Measurements from ENCODE around the gene PLCL1. TPM values are rescaled to one million over a fixed set of nuclear protein-coding genes. Genes with fewer than 3 reads are reported as not detected.

PLCL1 gene
- total RNA-seq, 6 donors from 2014 or later = 5.3 to 17.0 (median 8.1) TPM

- Histone ChIP-seq H3K36me3 (no peaks in the 10 kb centered on the region), H3K9me3 (no peaks in the 10 kb centered on the region), H3K27ac (no peak overlapping the region), H3K27me3 (no peaks in the 10 kb centered on the region), H3K4me1 (peaks cover 0 to 9% (median 0%) of the 10 kb centered on the region in 4 donors), H3K4me3 (no peak overlapping the region)
- no peak for TF ChIP-seq EP300 (IDR thresholded peaks at IDR 0.05)
- no peak for TF ChIP-seq POLR2A (IDR thresholded peaks at IDR 0.05)
- ATAC-seq (ENCODE audit: low FRiP score in 2 of 2) = no peak
- DNase-seq = no peak
- 83 to 87% methylated on average over 3 of the region's 3 CpGs for WGBS, 2 donors
Observed at GRCh38 chr2:197958592-197959150, 154.3 kb downstream of the PLCL1 start.

GRCh38 chr2:197959383-197959782, 155.0 kb downstream of the PLCL1 start:
- 96 to 100% methylated on average over 1 of the region's 1 CpG for WGBS, 2 donors
- no peak overlapping the region for H3K27ac ChIP-seq

GRCh38 chr2:197960786-197961185, 156.4 kb downstream of the PLCL1 start:
- no peak for ATAC-seq (ENCODE audit: low FRiP score in 2 of 2)
- 65 to 71% methylated on average over 2 of the region's 2 CpGs for WGBS, 2 donors
- no peak for TF ChIP-seq CTCF (IDR thresholded peaks at IDR 0.05)
- no peak for TF ChIP-seq POLR2A (IDR thresholded peaks at IDR 0.05)
- TF ChIP-seq EP300 (IDR thresholded peaks at IDR 0.05) = no peak
- TF ChIP-seq POLR2AphosphoS5 (IDR thresholded peaks at IDR 0.05) = no peak

More at GRCh38 chr2:197959383-197959782, 155.0 kb downstream of the PLCL1 start:
- TF ChIP-seq CTCF (IDR thresholded peaks at IDR 0.05) (no peak), POLR2AphosphoS5 (IDR thresholded peaks at IDR 0.05) (no peak), POLR2A (IDR thresholded peaks at IDR 0.05) (no peak), EP300 (IDR thresholded peaks at IDR 0.05) (no peak)
- peaks cover 0 to under 1% (median 0%) of the 10 kb centered on the region in 4 donors for H3K9me3 ChIP-seq
- no peaks in the 10 kb centered on the region for H3K27me3 ChIP-seq
- H3K4me3 ChIP-seq = no peak overlapping the region
- no peaks in the 10 kb centered on the region for H3K36me3 ChIP-seq
- DNase-seq (no peak), ATAC-seq (ENCODE audit: low FRiP score in 2 of 2) (no peak)
- H3K4me1 ChIP-seq = peaks cover 0 to 6% (median 0%) of the 10 kb centered on the region in 4 donors

GRCh38 chr2:197964720-197965119, 160.3 kb downstream of the PLCL1 start:
- peaks cover 0 to 9% (median 0%) of the 10 kb centered on the region in 4 donors for H3K9me3 ChIP-seq
- no peaks in the 10 kb centered on the region for H3K4me1 ChIP-seq
- ATAC-seq (ENCODE audit: low FRiP score in 2 of 2) (no peak), DNase-seq (no peak)
- H3K27me3 ChIP-seq = no peaks in the 10 kb centered on the region
- no peak overlapping the region for H3K27ac ChIP-seq
- no peaks in the 10 kb centered on the region for H3K36me3 ChIP-seq
- H3K4me3 ChIP-seq = no peak overlapping the region
- no peak for TF ChIP-seq CTCF (IDR thresholded peaks at IDR 0.05)
- TF ChIP-seq POLR2AphosphoS5 (IDR thresholded peaks at IDR 0.05) = no peak
- TF ChIP-seq EP300 (IDR thresholded peaks at IDR 0.05) = no peak
- no peak for TF ChIP-seq POLR2A (IDR thresholded peaks at IDR 0.05)

More at GRCh38 chr2:197960786-197961185, 156.4 kb downstream of the PLCL1 start:
- Histone ChIP-seq H3K9me3 (peaks cover 0 to 9% (median 0%) of the 10 kb centered on the region in 4 donors), H3K4me1 (no peaks in the 10 kb centered on the region), H3K27ac (no peak overlapping the region), H3K36me3 (no peaks in the 10 kb centered on the region), H3K27me3 (no peaks in the 10 kb centered on the region), H3K4me3 (no peak overlapping the region)
- DNase-seq = no peak

- DNase-seq (no peak), ATAC-seq (ENCODE audit: low FRiP score in 2 of 2) (no peak)
- no peaks in the 10 kb centered on the region for H3K36me3 ChIP-seq
- H3K4me1 ChIP-seq = no peaks in the 10 kb centered on the region
- TF ChIP-seq CTCF (IDR thresholded peaks at IDR 0.05) (no peak), POLR2A (IDR thresholded peaks at IDR 0.05) (no peak), EP300 (IDR thresholded peaks at IDR 0.05) (no peak), POLR2AphosphoS5 (IDR thresholded peaks at IDR 0.05) (no peak)
- no peaks in the 10 kb centered on the region for H3K27me3 ChIP-seq
- H3K9me3 ChIP-seq = peaks cover 0 to 9% (median 0%) of the 10 kb centered on the region in 4 donors
- H3K27ac ChIP-seq = no peak overlapping the region
- no peak overlapping the region for H3K4me3 ChIP-seq
Observed at GRCh38 chr2:197965756-197966155, 161.4 kb downstream of the PLCL1 start.
